ENCODE results near the gene ANGPTL1.

ANGPTL1 gene, protein sequence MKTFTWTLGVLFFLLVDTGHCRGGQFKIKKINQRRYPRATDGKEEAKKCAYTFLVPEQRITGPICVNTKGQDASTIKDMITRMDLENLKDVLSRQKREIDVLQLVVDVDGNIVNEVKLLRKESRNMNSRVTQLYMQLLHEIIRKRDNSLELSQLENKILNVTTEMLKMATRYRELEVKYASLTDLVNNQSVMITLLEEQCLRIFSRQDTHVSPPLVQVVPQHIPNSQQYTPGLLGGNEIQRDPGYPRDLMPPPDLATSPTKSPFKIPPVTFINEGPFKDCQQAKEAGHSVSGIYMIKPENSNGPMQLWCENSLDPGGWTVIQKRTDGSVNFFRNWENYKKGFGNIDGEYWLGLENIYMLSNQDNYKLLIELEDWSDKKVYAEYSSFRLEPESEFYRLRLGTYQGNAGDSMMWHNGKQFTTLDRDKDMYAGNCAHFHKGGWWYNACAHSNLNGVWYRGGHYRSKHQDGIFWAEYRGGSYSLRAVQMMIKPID

DNA sequence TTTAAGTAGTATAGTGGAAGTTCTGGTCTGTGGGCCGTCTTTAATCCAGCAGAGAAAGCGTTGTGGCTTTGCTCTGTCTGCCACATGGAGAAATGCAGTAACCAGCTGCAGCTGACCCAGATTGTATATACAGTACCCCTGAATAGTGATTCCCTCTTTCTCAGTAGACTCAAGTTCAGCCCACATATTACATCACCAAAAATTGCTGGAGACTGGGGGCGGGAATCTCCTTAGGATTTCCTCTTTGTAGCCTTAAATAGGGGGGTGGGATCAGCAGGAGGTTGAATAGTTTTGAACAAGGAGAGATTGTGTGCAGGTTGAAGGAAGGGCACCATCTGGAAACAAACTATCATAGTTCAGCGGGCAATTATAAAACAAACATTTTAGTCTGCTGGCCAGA, at the start of gene ANGPTL1:
Gene ANGPTL1 (minus strand): TSS at position 134 of the 400 bp plus-strand sequence. CDS start 5,301 bp downstream, outside the sequence.
- no peak for DNase-seq

DNA sequence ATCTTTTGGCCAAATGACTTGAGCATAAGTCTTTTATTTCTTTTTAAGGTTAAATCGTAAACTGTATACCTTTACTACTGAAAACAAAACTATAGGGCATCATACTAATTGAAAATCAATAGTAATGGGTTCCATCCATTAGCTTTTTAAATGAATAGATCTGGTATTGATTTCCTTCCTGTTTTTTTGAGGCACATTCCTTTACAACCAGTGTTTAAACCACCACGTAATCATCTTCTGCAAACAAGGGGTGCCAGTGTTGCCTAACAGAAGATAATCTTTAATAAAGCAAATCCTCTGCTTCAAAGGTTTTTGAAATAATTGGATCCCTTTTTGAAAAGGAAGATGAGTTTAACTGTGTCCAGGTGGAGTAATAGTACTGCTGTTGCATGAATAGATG, 48.7 kb upstream of the ANGPTL1 start:
- DNase-seq: no peak

DNA sequence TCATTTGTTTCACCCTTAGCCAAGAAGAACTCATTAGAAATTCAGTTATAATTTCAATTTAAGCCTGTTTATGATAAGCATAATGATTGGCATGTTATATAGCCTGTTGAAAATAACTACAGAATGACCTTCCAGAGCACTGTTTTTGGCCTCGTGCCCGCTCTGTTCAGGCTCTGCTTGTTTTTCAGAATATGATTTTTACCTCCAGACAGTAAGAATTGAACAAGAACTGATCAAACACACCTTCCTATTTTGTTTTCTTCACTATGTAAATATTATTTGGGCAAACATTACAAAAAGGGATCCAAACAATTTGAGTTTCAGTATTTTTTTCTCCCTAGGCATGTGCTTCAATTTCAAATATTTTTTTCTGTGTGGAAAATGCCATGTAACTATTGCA, 48.1 kb upstream of the ANGPTL1 start:
- no peak for DNase-seq

DNA sequence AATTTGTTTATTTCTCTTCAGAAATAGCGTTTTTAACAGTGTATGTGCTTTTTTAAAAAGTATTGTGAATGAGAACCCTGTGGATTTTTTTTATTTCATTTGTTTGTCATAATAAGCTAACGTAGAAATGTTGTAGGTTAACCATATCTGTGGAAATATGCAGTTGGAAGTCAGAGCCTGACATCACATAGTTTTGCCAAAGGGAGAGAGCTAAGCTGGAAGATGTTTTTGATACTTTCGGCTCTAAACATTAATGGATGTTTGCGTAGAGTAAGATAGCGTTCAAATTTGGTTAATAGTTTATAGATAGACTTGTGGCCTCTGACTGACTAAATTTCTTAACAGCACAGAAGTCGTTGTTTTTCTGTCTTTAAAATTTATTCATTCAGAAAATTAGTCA, 47.4 kb upstream of the ANGPTL1 start:
- DNase-seq: no peak

DNA sequence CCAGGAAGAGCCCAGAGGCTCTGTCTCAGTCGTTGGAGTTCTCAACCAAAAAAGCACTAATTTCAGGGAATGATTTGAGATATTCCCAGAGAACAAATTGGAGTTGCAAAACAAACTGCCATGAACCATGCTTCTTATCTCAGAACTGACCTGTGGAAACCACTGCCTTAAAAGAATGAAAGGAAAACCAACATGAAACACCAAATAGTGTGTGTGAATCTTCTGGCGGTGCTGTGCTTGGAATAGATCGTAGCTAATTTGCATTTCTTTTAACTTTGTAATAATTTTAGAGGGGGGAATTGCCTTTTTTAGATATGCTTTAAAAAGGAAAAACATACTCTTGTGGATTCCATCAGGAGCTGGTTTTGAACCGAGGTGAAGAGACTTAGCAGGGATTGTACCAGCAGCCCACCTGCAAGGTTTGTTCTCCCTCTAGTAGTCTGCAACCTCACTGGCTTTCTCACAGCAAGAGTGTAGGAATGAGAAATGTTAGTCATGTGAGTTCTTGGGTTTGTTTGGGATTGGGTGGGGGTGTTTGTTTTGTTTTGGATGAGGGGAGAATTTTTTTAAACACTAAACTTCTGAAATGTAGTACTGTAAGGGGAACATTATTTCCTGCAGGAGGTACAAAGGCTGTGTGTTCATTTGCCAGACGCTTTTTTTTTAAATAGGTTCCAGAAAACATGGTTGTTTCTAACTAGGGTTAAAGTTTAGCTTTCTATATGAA, 45.7 kb upstream of the ANGPTL1 start:
- no peak for DNase-seq

DNA sequence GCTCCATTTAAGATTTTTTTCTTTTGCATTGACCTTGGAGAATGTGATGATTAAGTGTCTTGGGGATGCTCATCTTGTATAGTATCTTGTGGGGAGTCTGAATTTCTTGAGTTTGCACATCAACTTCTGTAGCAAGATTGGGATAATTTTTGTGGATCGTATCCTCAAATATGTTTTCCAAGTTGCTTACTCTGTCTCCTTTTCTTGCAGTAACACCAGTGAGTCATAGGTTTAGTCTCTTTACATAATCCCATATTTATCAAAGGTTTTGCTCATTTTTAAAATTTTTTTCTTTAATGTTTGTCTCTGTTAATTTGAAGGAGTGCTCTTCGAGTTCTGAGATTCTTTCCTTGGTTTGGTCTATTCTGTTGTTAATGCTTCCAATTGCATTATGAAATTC, 41.7 kb upstream of the ANGPTL1 start:
- no peak for DNase-seq

DNA sequence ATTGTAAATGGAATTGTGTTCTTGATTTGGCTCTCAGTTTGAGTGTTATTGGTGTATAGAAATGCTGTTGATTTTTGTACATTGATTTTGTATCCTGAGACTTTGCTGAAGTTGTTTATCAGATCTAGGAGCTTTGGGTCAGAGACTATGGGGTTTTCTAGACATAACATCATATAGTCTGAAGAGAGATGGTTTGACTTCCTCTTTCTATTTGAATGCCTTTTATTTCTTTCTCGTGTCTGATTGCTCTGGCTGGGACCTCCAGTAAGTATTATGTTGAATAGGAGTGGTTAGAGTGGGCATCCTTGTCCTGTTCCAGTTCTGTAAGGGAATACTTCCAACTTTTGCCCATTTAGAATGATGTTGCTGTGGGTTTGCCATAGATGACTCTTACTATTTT, 39.1 kb upstream of the ANGPTL1 start:
- no peak for DNase-seq

DNA sequence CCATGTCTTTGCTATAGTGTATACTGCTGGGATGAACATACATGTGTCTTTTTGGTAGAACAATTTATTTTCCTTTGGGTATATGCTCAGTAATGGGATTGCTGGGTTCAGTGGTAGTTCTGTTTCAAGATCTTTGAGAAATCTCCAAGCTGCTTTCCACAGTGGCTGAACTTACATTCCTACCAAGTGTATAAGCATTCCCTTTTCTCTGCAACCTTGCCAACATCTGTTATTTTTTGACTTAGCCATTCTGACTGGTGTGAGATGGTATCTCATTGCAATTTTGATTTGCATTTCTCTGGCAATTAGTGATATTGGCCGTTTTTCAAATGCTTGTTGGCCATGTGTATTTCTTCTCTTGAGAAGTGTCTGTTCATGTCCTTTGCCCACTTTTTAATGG, 37.5 kb upstream of the ANGPTL1 start:
- DNase-seq: no peak

DNA sequence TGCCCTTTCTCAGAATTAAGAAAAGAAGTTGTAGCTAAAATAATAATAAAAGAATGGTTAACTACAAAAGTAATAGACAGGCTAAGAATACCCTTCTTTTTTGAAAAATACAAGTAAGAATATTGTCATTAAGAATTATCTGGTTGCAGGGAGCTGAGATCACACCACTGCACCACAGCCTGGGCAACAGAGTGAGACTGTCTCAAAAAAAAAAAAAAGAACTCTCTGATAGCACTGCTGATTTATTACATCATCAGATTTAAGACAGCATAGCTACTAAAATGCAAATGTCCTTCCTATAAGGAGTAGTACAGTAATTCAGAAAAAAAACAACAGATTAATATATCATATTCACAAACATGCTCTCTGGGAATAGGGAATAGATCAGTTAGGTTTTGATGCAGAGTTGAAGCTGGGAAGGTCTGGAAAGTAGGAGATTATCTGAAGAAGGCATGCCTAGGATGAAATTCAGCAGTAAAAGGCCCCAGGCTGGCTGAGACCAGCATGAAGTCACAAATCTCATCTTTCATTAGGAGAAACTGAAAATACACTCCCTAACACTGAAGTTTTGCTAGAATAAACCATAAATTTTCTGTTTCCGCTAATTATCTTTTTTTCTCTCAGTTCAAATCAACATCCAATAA, 30.7 kb upstream of the ANGPTL1 start:
- no peak for DNase-seq

DNA sequence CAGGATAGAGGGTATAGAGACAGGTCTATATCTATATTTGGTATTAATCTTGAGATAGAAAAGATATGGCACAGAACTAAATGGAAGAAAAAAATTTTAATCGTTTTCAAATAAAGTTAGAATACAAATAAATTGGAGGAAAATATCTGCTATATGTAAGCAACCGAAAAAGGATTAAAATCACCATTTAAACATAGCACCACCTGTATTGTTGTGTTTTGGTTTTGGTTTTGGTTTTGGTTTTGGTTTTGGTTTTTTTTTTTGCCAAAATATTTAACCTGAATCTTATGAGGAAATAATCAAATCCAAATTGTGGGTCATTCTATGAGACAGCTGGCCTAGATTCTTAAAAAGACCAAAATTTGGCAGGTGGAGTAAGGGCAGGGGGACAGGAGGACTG, 28.5 kb upstream of the ANGPTL1 start:
- no peak for DNase-seq

DNA sequence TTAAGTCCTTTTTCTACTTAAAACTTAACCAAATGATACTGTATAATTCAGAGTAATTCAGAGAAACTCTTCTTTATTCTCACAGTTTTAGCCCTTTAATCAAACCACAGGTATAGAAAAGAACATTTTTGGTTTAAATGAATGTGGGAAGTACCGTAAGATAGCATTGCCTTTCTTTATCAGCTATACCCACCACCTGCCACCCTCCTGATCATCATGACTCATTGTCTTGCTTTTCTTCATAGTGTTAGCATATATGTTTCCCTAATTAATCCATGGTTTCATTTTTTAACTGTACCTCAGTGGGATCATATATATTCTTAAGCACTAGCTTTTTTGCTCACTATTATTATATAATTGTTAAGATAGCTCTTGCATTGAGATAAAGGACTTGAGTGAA, 27.5 kb upstream of the ANGPTL1 start:
- no peak for DNase-seq

DNA sequence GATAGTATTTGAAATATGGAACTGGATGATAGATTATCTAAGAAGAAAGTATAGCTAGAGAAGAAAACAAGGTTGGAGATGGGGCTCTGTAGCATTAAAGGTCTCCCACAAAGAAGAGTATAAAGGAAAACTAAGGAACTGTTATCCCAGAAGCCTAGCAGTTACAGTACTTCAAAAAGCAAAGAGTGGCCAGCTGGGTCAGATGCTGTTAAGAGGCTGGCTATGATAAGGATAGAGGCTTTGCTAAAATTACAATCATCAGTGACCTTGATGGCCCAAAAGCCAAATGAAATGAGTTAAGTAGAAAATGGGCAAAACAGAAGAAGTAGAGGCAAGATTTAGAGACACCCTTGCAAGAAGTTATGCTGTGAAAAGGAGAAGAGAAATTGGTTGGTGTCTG, 25.1 kb upstream of the ANGPTL1 start:
- DNase-seq: no peak

DNA sequence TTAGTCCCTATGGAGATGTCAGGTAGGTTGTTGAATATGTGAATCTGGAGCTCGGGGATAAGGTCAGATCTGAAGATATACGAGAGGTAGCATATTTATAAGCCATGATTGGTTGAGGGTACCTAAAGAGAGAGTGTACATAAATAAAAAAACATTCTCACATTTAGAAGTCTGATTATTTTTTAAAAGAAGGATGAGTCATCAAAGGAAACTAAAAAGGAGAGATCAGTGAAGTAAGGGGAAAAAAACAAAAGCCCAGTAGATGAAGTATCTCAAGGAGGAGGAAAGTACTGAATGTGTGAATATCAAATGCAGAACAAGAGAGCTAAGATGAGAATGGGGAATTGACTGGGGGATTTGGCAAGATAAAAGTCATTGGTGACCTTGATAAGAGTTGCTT, 15.7 kb upstream of the ANGPTL1 start:
- DNase-seq: no peak

DNA sequence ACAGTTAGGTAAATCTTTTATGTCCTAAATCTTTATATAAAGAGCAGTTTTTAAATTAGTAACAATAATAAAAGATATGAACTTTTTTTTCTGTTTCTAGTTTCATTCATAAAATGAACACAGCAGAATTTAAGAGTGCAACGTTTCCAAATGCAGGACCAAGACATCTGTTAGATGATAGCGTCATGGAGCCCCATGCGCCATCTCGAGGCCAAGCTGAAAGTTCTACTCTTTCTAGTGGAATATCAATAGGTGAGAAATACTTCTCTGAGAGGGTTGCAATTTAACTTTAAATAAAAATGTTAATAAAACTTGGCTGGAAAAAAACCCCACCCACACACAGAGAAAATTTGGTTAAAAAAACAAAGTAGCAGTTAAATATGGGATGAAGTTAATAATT, 15.0 kb upstream of the ANGPTL1 start:
- DNase-seq: no peak

DNA sequence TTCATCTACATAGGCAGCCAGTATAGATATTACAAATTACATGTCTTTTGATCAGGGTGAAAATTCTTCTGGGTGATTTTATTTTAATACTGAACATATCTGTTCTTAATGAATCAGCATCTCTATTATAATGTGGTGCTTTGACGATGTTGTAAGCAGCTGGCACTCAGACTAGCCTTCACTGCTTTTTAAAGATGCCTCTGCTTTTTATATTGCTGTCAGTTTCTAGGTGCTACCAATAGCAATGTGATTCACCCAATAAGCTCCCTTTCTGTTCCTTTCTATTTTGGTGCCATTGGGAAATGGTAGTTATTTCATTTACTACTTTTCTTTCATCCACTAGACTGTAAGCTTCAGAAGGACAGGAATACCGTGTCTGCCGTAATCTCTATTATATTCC, 11.1 kb upstream of the ANGPTL1 start:
- DNase-seq: no peak

DNA sequence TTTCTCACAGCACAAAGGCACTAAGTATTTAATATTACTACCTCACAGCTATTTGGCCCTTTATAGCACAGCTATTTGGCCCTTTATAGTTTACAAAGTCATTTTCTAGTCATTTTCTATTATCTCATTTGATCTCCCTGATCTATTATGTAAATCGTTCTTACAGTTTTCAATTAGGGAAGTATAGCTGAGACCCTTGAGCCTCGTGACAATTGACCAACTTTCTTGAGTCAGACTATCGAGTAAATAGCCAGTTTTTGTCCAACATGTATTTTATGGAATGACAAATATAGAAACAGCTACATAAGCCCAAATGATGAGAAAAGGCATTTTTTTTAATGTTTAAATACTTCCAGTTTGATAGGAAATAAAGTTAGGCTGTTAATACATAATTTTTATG, 7.0 kb upstream of the ANGPTL1 start:
- no peak for DNase-seq

DNA sequence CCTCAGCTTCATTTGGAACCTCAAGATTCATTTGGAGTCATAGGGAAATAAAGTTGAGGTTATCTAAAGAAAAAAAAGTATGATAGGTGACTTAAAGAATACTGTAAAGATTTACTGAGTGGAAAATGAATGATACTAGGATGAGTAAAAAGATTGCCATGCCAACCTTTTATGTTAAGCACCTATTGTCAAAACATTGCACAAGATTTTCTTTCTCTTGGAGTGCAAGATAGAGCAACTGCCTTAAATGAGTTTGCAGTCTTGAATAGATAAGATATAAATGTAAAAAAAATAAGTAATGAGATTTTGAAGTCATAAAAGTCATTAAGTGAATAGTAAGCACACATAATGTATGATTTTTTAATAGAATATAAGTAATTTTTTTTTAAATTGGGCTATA, 5.1 kb upstream of the ANGPTL1 start:
- DNase-seq: no peak

DNA sequence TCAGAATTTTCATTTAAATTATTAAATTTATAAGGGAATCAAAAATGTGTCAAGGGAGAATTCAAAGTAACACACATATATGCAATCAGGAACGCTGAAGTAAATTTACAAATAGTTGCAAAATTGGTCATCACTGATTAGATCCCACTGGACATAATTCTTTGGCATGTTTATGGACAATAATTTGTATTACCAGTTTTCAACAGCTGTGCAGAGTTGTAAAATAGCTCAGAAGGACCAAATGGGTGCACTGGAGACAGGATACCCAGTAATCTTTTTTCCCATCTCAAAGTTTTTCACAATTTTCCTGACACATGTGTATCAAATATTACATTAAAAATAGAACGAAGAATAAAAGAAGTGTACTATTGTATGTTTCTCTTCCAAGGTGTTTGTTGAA, 4.1 kb upstream of the ANGPTL1 start:
- DNase-seq: no peak

DNA sequence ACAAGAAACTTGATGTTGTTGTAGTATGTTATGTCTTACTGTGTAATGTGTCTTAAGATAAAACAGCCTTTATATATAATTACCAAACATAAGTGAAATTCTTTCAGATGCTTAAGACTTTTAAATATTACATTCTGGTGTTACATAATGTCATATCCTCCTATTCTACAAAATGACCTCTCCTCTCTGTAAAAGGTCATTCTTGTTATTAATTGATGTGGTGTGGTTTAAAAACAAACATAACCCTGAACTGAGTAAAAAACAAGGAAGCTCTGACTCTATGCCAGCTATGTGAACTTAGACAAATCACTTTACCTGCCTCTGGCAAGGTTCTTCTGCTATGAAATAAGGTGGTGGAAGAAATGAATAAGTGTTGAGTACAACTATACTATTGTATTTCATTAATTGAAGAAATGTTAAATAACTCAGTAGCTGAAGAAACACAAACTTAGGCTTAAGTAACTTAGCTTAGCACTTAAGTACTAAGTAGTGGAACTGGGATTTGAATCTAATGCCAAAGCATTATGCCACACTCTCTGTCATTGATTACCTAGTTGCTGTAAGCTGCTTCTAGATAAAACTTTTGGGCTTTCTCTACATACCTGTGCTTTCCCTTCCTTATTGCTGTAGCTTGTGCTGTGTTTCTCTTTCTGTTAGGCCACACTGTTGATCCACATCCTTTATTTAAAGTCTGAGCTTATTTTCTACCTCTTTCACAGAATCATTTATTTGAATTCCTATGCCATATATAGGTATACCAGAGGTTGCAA, 859 bp upstream of the ANGPTL1 start:
- no peak for DNase-seq

DNA sequence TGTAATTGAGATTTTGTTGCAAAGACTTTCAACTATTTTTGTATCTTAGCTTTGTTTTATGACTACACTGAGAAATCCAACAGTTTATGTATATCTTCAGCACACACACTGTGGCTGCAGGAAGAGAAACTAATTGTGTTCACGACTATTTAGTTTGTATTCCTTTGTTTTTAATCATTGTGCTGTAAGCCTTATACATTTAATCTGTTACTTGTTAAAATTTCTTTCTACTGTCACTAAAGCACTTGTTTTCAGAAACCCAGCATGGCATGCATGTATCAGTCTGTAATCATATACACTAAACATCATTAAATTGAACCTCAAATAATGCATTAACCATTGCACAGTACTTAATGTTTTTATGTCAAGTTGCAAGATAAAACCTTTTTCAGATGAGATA, 656 bp downstream of the ANGPTL1 start:
- no peak for DNase-seq

DNA sequence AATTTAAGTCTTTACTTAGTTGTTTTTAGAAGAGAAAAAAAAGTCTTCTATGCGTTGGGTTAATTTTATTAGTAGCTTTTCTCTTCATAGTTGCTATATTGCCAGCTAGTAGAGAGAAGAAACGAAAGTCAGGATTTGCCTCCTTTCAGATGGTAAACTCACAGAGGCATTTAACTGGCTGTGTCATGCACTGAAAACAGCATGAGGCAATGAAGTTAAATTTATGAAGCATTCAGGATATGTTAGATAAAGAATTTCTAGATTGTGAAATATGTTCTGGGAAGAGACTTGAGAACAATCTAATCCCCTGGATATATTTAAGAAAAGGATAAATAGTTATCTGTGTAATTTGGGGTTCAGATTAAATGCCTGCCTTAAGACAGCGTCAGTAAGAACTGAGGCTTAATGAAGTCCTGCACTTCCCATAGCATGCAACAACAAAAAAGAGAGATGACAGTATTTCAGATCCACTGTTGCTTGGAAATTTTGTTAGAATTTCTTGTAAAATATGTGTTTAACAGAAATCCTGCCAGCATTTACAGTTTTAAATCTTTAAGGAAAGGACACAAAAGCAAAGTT, 1.7 kb downstream of the ANGPTL1 start:
- DNase-seq: no peak

DNA sequence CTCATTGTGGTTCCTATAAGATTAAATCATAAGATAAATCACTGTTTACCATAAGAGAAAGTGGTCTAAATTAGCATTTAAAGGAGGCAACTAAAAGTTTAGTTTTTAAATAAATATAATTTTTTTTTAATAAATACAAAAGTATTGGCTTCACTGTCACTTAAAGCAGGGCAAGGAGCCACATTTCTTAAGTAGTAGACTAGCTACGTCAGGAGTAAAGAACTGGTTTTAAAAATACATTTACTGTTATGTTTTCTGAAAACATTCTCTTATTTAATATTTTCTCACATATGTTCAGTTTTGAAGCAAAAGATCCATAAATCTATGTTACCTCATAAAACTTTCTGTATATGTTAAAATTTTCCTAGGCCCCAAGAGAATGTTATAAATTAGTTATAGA, 2.2 kb downstream of the ANGPTL1 start:
- no peak for DNase-seq

DNA sequence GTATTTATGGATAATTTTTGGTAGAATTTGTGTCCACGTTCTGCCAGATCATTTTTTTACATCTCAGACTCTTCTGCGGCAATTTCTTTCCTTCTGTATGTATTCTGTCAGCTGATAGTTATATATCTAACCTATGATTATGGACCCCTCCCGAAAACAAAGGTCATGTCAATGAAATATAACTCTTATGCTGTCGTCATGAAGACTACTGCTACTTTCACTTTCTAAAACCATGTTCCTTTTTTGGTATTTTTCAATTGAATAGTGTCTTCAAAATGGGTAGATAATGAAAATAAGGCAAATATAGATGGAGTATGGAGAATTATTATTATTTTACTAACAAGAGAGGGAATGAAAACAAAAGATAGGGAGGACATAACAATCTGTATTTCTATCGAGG, 3.2 kb downstream of the ANGPTL1 start:
- DNase-seq: no peak

All from 8988T (cell line).